HG02870 (cell line): ENCODE measurements around the gene KIF5B.
A peak's percentile ranks its signal among the peaks of the same experiment; 100 is the strongest.
"Not testable (repeated sequence)": the region's sequence is repeated elsewhere in the genome, so short reads cannot be mapped to it uniquely, and the experiment has no call there.

Experiments
- ATAC-seq: cut with Tn5 transposase; IDR thresholded peaks from one replicate; pipeline ENCODE4 v1.9.1; 2021; ENCODE audit warnings: mild to moderate bottlenecking, moderate library complexity; ENCODE audit not compliant: unreplicated experiment

KIF5B gene

GRCh38 chr10:32017044-32017443 is 39.2 kb downstream of the KIF5B start:
- no peak for ATAC-seq

- ATAC-seq = no peak
Measured at GRCh38 chr10:32015386-32015785, 40.8 kb downstream of the KIF5B start.

GRCh38 chr10:32007026-32007425 is 49.2 kb downstream of the KIF5B start:
- no peak for ATAC-seq

GRCh38 chr10:32005050-32005449 is 51.2 kb downstream of the KIF5B start:
- ATAC-seq = peak; percentile 51

GRCh38 chr10:32004161-32004591 is 52.0 kb downstream of the KIF5B start:
- no peak for ATAC-seq

- ATAC-seq = no peak
Measured at GRCh38 chr10:32002531-32002930, 53.7 kb downstream of the KIF5B start.

GRCh38 chr10:32000937-32001336 is 55.3 kb downstream of the KIF5B start:
- no peak for ATAC-seq

GRCh38 chr10:31999836-32000235 is 56.4 kb downstream of the KIF5B start:
- ATAC-seq = no peak

GRCh38 chr10:31999070-31999660 is 57.1 kb downstream of the KIF5B start:
- no peak for ATAC-seq

- ATAC-seq = no peak
Measured at GRCh38 chr10:31994926-31995325, 61.3 kb downstream of the KIF5B start.

GRCh38 chr10:31990937-31991336 is 65.3 kb downstream of the KIF5B start:
- no peak for ATAC-seq

GRCh38 chr10:31987786-31988185 is 68.4 kb downstream of the KIF5B start:
- not testable (repeated sequence) for ATAC-seq

GRCh38 chr10:31982111-31982510 is 74.1 kb downstream of the KIF5B start:
- ATAC-seq = no peak

GRCh38 chr10:31980471-31980870 is 75.8 kb downstream of the KIF5B start:
- no peak for ATAC-seq

- ATAC-seq = not testable (repeated sequence)
Measured at GRCh38 chr10:31979071-31979470, 77.2 kb downstream of the KIF5B start.

GRCh38 chr10:31978156-31978483 is 78.1 kb downstream of the KIF5B start:
- ATAC-seq = no peak

- ATAC-seq = no peak
Measured at GRCh38 chr10:31977440-31978155, 78.6 kb downstream of the KIF5B start.

- ATAC-seq = no peak
Measured at GRCh38 chr10:31975157-31975765, 81.0 kb downstream of the KIF5B start.

GRCh38 chr10:31974434-31975124 is 81.6 kb downstream of the KIF5B start:
- no peak for ATAC-seq

- ATAC-seq = no peak
Measured at GRCh38 chr10:31972519-31973041, 83.6 kb downstream of the KIF5B start.

GRCh38 chr10:31969847-31970246 is 86.4 kb downstream of the KIF5B start:
- not testable (repeated sequence) for ATAC-seq

GRCh38 chr10:31963589-31963980 is 92.6 kb downstream of the KIF5B start:
- ATAC-seq = no peak
